Liver (tissue), 3 donors: Measurements from ENCODE around the gene IGF1.

ENCODE experiments used
- RAD21 ChIP-seq, 2 donors: IDR thresholded peaks; 2 replicates each; pipeline ENCODE4 v1.6.1; 2016; ENCODE audit warnings: antibody characterized with exemption in 2 of 2, mild to moderate bottlenecking in 2 of 2
- YY1 ChIP-seq: IDR thresholded peaks from 2 replicates; pipeline ENCODE4 v1.6.1; 2016; ENCODE audit warnings: antibody characterized with exemption, mild to moderate bottlenecking
- TF ChIP-seq, protein P1 (sequence below): fragments of 150-350 bp; IDR thresholded peaks from 2 replicates; pipeline ENCODE4 v1.5.1; 2017; ENCODE audit warnings: improper control_type of control experiment, low read depth, low read length; ENCODE audit not compliant: missing input control
- TF ChIP-seq, protein P2 (sequence below): IDR thresholded peaks from 2 replicates; pipeline ENCODE4 v1.6.1; 2016; ENCODE audit warnings: antibody characterized with exemption
- TF ChIP-seq, protein P3 (sequence below): IDR thresholded peaks from 2 replicates; pipeline ENCODE4 v1.6.1; 2016; ENCODE audit warnings: antibody characterized with exemption, mild to moderate bottlenecking
- TF ChIP-seq, protein P4 (sequence below): IDR thresholded peaks from 2 replicates; pipeline ENCODE4 v1.6.1; 2016; ENCODE audit warnings: antibody characterized with exemption
- donor health status: healthy.
- donor health status: healthy.

DNA sequence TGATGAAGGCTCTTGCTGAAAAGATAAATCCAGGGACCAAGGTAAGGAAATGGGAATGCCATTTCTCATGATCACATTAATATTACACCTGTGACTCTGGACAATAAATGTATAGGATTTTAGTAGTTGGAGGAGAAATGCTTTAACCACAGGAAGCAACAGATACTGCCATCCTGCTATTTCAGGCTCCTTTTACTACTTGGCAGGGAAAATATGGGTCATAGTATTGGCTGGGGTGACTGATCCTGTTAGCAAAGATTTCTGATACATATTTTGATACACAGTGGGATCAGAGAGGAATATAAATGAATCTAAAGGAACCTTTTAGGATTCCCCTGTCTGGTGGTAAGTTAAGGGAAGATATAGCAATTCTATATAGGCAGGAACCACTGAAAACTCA is 115.0 kb downstream of the IGF1 start:
- TF ChIP-seq, protein P1, sequence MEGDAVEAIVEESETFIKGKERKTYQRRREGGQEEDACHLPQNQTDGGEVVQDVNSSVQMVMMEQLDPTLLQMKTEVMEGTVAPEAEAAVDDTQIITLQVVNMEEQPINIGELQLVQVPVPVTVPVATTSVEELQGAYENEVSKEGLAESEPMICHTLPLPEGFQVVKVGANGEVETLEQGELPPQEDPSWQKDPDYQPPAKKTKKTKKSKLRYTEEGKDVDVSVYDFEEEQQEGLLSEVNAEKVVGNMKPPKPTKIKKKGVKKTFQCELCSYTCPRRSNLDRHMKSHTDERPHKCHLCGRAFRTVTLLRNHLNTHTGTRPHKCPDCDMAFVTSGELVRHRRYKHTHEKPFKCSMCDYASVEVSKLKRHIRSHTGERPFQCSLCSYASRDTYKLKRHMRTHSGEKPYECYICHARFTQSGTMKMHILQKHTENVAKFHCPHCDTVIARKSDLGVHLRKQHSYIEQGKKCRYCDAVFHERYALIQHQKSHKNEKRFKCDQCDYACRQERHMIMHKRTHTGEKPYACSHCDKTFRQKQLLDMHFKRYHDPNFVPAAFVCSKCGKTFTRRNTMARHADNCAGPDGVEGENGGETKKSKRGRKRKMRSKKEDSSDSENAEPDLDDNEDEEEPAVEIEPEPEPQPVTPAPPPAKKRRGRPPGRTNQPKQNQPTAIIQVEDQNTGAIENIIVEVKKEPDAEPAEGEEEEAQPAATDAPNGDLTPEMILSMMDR, result no peak
- TF ChIP-seq, protein P2, sequence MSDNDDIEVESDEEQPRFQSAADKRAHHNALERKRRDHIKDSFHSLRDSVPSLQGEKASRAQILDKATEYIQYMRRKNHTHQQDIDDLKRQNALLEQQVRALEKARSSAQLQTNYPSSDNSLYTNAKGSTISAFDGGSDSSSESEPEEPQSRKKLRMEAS, result no peak
- TF ChIP-seq RAD21 (IDR thresholded peaks at IDR 0.05), result no peak
- TF ChIP-seq, protein P3, sequence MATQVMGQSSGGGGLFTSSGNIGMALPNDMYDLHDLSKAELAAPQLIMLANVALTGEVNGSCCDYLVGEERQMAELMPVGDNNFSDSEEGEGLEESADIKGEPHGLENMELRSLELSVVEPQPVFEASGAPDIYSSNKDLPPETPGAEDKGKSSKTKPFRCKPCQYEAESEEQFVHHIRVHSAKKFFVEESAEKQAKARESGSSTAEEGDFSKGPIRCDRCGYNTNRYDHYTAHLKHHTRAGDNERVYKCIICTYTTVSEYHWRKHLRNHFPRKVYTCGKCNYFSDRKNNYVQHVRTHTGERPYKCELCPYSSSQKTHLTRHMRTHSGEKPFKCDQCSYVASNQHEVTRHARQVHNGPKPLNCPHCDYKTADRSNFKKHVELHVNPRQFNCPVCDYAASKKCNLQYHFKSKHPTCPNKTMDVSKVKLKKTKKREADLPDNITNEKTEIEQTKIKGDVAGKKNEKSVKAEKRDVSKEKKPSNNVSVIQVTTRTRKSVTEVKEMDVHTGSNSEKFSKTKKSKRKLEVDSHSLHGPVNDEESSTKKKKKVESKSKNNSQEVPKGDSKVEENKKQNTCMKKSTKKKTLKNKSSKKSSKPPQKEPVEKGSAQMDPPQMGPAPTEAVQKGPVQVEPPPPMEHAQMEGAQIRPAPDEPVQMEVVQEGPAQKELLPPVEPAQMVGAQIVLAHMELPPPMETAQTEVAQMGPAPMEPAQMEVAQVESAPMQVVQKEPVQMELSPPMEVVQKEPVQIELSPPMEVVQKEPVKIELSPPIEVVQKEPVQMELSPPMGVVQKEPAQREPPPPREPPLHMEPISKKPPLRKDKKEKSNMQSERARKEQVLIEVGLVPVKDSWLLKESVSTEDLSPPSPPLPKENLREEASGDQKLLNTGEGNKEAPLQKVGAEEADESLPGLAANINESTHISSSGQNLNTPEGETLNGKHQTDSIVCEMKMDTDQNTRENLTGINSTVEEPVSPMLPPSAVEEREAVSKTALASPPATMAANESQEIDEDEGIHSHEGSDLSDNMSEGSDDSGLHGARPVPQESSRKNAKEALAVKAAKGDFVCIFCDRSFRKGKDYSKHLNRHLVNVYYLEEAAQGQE, result no peak
- TF ChIP-seq, protein P4, sequence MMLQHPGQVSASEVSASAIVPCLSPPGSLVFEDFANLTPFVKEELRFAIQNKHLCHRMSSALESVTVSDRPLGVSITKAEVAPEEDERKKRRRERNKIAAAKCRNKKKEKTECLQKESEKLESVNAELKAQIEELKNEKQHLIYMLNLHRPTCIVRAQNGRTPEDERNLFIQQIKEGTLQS, result no peak
- TF ChIP-seq YY1, result no peak
